Measurements from ENCODE around the gene SCAF4.

GRCh38 chr21:31654340-31654739, 77.6 kb downstream of the SCAF4 start:
- TF ChIP-seq CTCF (IDR thresholded peaks at IDR 0.05; ENCODE audit: low read depth, low read length): no peak
- no peak for TF ChIP-seq EZH2phosphoT487 (IDR thresholded peaks at IDR 0.05; ENCODE audit: low read depth)

Data from OCI-LY3 (cell line).